HG03521 (cell line): ENCODE results near the gene PIGC.

ENCODE experiments used
- ATAC-seq: cut with Tn5 transposase; IDR thresholded peaks from one replicate; pipeline ENCODE4 v1.9.1; 2021; ENCODE audit warnings: mild to moderate bottlenecking, moderate library complexity; ENCODE audit not compliant: unreplicated experiment

The PIGC gene

GRCh38 chr1:172400722-172401105 is 43.2 kb downstream of the PIGC start:
- no peak for ATAC-seq

GRCh38 chr1:172399756-172400721 is 43.8 kb downstream of the PIGC start:
- no peak for ATAC-seq

DNA sequence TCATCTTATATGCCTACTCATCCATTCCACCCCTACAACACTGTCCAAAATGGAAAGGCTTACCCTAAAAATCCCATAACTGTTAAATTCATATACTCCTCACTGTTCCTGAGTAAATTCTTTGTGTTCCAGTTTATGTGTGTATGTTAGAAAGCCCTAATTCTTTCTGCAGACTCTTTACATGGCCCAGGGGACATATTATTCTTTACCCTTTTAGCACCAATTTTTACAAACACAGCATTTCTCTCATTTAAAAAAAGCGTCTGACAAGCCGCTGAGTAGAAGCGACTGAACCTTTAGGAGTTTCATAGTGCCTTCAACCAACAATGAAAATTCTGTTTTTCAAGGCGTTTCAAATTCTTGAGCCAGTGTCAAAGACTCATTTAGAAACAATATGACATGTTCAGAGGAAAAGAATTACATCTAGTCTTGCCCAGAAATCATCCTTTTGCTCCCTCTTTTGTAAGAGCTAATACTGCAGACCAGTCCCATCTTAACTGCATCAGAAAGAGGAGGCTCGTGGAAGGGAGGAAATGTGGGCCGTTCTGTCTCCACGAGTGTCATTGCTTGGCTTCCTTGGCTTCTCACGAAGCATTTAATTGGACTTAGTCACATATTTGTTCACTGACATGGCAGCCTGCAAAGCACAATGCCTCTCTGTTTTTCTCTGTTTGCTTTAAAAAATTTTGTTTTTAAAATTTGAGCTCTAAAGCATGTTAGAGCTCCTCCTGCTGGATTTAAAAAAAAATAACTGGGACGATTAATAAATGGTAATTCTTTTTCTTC is 44.7 kb downstream of the PIGC start:
- no peak for ATAC-seq

- ATAC-seq: no peak
Observed at GRCh38 chr1:172398193-172398592, 45.7 kb downstream of the PIGC start.

GRCh38 chr1:172397633-172398032 is 46.2 kb downstream of the PIGC start:
- ATAC-seq: no peak

GRCh38 chr1:172397221-172397620 is 46.6 kb downstream of the PIGC start:
- no peak for ATAC-seq

DNA sequence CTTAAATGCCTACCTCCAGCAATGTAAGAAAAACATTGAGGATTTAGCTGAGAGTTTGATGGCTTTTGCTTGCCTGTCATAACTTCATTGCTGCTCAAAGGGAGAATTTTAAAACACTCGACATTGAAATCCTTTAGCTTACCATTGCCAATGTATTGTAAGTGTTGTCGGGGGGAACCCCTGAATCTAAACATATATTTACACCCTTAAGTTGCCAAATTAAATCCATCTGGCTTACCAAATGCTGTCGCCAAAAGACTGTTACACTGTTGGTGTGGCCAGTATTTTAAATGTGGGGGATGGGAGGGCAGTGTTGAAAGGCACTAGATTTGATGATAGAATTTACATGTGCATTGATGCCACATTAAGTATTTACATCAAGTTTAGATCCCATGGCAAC is 48.3 kb downstream of the PIGC start:
- ATAC-seq: no peak

GRCh38 chr1:172394811-172395210 is 49.1 kb downstream of the PIGC start:
- ATAC-seq: no peak

DNA sequence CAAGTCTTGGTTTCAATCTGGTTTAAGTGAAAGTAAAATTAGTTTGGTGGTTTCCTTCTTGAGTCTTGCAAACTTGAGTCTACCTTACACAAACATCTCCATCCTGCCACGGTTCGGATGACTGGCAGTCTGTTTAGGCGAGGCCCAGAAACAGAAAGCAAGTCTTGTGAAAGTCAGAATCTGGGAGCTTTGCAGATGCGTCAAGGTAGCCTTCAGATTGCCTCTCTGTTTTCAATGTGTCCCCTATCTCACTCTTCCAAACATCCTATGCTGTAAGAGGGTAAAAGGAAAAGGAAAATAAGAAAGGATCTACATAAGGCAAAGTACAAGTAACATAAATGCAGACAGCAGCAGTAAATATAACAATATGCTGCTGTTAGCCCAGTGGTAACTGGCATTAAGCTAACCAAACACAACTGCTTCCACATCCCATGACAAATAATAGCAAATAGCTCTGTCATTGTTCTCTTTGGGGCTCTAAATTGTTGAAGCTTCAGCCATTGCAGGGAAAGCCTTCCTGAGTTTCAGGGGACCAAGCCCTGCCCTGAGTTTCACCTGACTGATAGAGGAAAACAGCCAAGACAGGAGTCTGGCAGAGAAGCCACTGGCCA is 49.6 kb downstream of the PIGC start:
- peak; percentile 84 for ATAC-seq

DNA sequence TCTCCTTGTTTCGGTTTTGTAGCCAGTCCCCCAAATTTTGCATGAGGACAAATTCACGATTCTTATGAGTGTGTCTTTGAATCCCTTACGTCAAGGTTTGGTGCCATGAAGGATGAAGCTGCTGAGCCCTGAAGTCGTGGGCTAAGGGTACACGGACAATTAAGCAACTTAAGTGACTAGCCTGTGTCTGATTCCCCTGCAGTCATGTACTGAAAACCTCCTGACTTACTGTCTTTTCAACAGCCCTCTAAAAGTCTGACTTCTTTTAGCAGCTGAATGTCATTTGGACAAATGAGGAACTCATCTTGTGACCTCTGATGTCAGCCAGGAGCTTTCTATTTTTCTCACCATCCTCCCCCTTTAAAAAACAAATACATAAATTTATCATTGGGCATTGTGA is 50.5 kb downstream of the PIGC start:
- no peak for ATAC-seq

DNA sequence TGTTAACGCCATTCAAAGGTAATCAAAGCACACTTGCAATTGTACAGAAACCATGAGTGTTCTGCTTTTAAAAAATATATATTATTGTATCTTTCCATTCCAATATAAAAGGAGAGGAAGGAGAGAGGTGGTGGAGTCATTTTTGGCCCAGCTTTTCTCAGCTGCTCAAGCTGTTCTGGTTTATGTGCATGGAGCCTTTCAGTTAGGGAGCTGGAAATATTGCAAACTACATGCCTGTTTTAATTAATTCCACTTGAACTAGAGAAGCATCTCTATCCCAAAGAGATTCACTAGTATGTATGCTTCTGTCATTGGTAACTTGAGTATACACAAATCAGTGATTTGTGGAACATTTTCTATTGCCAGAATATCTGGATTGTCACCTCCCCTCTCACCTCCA is 51.9 kb downstream of the PIGC start:
- ATAC-seq: no peak
